ENCODE data around the gene RFK. TPM values are rescaled to one million over a fixed set of nuclear protein-coding genes. Genes with fewer than 3 reads are reported as not detected.

RFK gene
- total RNA-seq, 1 experiment from 2014 or later = 12.0 TPM

DNA sequence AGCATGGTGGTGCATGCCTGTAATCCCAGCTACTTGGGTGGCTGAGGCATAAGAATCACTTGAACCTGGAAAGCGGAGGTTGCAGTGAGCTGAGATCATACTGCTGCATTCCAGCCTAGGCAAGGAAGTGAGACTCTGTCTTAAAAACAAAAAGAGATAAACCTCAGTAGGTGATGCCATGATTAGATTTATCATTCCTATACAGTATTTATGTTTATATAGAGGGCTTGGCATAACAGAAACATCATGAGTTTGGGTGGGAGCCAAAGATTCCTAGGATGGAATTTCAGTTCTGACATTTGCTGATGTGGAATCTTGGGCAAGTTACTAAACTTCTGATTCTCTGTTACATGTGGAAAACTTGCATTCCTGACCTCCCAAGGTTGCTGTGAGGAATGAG lies 22.3 kb downstream of the RFK start:
- no peaks in the 10 kb centered on the region for H3K79me2 ChIP-seq (ENCODE audit: insufficient read depth, low read length)
- H4K8ac ChIP-seq (replicated peaks; ENCODE audit: insufficient read length, low read depth, low read length) = no peak overlapping the region
- H3K23me2 ChIP-seq (ENCODE audit: insufficient read length, low read depth, low read length, poor library complexity, severe bottlenecking) = no peaks in the 10 kb centered on the region
- no CpG with 5 or more reads among the region's 1 CpG for WGBS (ENCODE audit: extremely low coverage, insufficient read length, low lambda C conversion rate)
- no peak overlapping the region for H4K5ac ChIP-seq (ENCODE audit: insufficient read length, low read depth, low read length)
- TF ChIP-seq CTCF (conservative IDR thresholded peaks at IDR 0.05) = no peak
- H3K56ac ChIP-seq (ENCODE audit: insufficient read length, low read depth, low read length) = no peak overlapping the region
- H2BK5ac ChIP-seq (ENCODE audit: insufficient read length, low read length) = no peak overlapping the region
- H3K4me1 Mint-ChIP-seq = peaks cover 26 to 28% of the 10 kb centered on the region in 2 experiments
- H3K9me3 ChIP-seq (ENCODE audit: control insufficient read depth, low read depth, low read length) = no peaks in the 10 kb centered on the region
- H4K20me1 ChIP-seq (ENCODE audit: control insufficient read depth, insufficient read depth, insufficient read length) = no peaks in the 10 kb centered on the region
- H3K9me3 Mint-ChIP-seq = peaks cover 0 to 3% of the 10 kb centered on the region in 2 experiments; a peak in 1 of 5 replicates
- no peak overlapping the region for H2AK5ac ChIP-seq (ENCODE audit: insufficient read length, low read length)
- H2BK12ac ChIP-seq (ENCODE audit: insufficient read length, low read depth, low read length) = no peak overlapping the region
- no peak overlapping the region for H3K9ac ChIP-seq (ENCODE audit: extremely low read depth, insufficient read length, low read length)
- no peak overlapping the region for H3K14ac ChIP-seq (ENCODE audit: insufficient read depth, low read length)
- H3K4me1 ChIP-seq (ENCODE audit: insufficient read depth, low read length) = no peaks in the 10 kb centered on the region
- no peak overlapping the region for H3K27ac Mint-ChIP-seq
- no peak overlapping the region for H3K4me2 ChIP-seq (ENCODE audit: insufficient read depth, insufficient read length, low read length)
- no peak overlapping the region for H2BK20ac ChIP-seq (ENCODE audit: low read depth, low read length, poor library complexity, severe bottlenecking)
- H3K27me3 Mint-ChIP-seq (ENCODE audit: low read depth) = no peaks in the 10 kb centered on the region; the same call in 1 of the 2 replicates
- no peak for DNase-seq
- no peak overlapping the region for H3T11ph ChIP-seq (ENCODE audit: low read length)
- H3K23ac ChIP-seq (ENCODE audit: insufficient read length, low read depth, low read length) = no peak overlapping the region
- H3K36me3 Mint-ChIP-seq (ENCODE audit: insufficient read depth in 1 of 3, low read depth in 3 of 3) = no peaks in the 10 kb centered on the region; a peak in 1 of 7 replicates
- H3K27me3 ChIP-seq (ENCODE audit: insufficient read depth, low read length) = no peaks in the 10 kb centered on the region
- H3K4me3 Mint-ChIP-seq = no peak overlapping the region
- H3K4ac ChIP-seq (ENCODE audit: low read depth, low read length) = no peak overlapping the region
- H3K18ac ChIP-seq (ENCODE audit: insufficient read length, low read depth, low read length) = no peak overlapping the region
- H3K79me1 ChIP-seq (ENCODE audit: insufficient read depth, low read depth, low read length, poor library complexity, severe bottlenecking) = no peaks in the 10 kb centered on the region
- H2AFZ ChIP-seq (ENCODE audit: low read length) = no peak overlapping the region
- no peak overlapping the region for H3K27ac ChIP-seq (ENCODE audit: insufficient read length, low read depth, low read length)
- no peak overlapping the region for H2BK15ac ChIP-seq (ENCODE audit: low read depth, low read length)
- no peak overlapping the region for H2BK120ac ChIP-seq (ENCODE audit: low read depth, low read length, poor library complexity, severe bottlenecking)
- H4K91ac ChIP-seq (ENCODE audit: insufficient read length, low read depth, low read length) = no peak overlapping the region
